NB4 (cell line): ENCODE measurements around the gene ZNF488.

ENCODE experiments used
- DNase-seq: peaks from one replicate; pipeline ENCODE4 v3.0.0; 2010; ENCODE audit warnings: low read depth
- H3K4me3 ChIP-seq: one replicate; pipeline ENCODE4 v1.5.1; 2011; ENCODE audit warnings: mild to moderate bottlenecking, low read depth, low read length, moderate library complexity
- MYC ChIP-seq: IDR thresholded peaks from 2 replicates; pipeline ENCODE4 v1.6.1; 2011; ENCODE audit warnings: low read depth, low read length
- POLR2A ChIP-seq: IDR thresholded peaks from 2 replicates; pipeline ENCODE4 v1.6.1; 2011; ENCODE audit warnings: mild to moderate bottlenecking; ENCODE audit not compliant: insufficient read length; ENCODE audit errors: extremely low read depth
- TF ChIP-seq, protein P1 (sequence below): IDR thresholded peaks from 2 replicates; pipeline ENCODE4 v1.6.1; 2011; ENCODE audit warnings: low read depth, low read length
- TF ChIP-seq, protein P2 (sequence below): IDR thresholded peaks from one replicate; pipeline ENCODE4 v1.5.1; 2012; ENCODE audit warnings: low read depth, low read length

The ZNF488 gene

DNA sequence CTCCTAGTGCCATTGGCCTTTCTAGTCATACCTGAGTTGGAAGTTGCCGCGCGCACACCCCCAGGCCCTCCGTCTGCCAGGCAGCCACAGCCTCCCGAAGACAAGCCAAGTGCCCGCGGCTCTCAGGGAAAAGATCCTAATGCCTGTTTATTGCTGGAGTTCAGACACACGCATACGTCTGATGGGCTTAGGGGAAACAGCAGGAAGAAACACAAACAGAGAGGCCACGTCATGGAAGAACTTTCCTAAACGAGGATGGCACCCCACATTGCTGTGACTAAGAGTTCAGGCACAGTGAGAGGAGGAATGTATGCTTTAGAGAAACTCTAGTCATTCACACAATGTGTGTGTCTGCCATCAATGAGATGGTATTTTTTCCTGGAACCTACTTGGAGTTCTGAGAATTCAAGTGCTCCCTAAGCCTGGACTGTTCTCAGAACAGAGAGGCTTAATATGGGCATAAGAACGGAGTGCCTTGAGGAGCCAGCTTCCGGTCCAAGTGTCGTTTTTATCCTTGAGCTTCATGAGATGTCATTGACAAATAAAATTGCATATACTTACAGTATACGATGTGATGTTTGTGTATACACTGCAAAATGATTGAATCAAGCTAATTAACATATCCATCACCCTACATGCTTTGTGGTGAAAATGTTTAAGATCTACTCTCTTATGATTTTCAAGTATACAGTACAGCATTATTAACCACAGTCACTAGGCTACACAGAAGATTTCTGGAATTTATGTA lies 47.5 kb downstream of the ZNF488 start:
- no peak for DNase-seq
- TF ChIP-seq, protein P1, sequence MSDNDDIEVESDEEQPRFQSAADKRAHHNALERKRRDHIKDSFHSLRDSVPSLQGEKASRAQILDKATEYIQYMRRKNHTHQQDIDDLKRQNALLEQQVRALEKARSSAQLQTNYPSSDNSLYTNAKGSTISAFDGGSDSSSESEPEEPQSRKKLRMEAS, result no peak
- no peak for TF ChIP-seq MYC
- no peak for TF ChIP-seq POLR2A
- TF ChIP-seq, protein P2, sequence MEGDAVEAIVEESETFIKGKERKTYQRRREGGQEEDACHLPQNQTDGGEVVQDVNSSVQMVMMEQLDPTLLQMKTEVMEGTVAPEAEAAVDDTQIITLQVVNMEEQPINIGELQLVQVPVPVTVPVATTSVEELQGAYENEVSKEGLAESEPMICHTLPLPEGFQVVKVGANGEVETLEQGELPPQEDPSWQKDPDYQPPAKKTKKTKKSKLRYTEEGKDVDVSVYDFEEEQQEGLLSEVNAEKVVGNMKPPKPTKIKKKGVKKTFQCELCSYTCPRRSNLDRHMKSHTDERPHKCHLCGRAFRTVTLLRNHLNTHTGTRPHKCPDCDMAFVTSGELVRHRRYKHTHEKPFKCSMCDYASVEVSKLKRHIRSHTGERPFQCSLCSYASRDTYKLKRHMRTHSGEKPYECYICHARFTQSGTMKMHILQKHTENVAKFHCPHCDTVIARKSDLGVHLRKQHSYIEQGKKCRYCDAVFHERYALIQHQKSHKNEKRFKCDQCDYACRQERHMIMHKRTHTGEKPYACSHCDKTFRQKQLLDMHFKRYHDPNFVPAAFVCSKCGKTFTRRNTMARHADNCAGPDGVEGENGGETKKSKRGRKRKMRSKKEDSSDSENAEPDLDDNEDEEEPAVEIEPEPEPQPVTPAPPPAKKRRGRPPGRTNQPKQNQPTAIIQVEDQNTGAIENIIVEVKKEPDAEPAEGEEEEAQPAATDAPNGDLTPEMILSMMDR, result no peak
- H3K4me3 ChIP-seq, result no peak overlapping the region

DNA sequence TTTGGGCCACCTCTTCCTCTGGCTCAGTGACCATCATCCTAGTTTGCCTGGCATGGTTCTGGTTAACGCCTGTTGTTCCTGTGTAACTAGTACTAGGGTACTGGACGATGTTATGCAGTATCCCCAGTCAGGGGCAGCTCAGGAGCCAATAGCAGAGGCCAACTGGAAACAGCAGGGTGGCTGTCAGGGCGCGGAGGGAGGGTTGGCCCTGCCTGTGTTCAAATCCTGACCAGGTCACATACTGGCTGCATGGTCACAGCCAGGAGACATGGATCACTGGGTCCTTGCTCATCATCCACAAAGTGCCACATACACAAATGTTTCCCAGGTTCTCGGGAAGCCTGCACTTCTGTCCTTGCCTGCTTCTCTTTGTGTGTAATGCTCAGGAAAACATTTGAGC lies 48.2 kb downstream of the ZNF488 start:
- H3K4me3 ChIP-seq, result no peak overlapping the region
- TF ChIP-seq POLR2A (no peak), MYC (no peak)
- TF ChIP-seq, protein P2, result no peak
- TF ChIP-seq, protein P1, result no peak
- DNase-seq, result no peak

DNA sequence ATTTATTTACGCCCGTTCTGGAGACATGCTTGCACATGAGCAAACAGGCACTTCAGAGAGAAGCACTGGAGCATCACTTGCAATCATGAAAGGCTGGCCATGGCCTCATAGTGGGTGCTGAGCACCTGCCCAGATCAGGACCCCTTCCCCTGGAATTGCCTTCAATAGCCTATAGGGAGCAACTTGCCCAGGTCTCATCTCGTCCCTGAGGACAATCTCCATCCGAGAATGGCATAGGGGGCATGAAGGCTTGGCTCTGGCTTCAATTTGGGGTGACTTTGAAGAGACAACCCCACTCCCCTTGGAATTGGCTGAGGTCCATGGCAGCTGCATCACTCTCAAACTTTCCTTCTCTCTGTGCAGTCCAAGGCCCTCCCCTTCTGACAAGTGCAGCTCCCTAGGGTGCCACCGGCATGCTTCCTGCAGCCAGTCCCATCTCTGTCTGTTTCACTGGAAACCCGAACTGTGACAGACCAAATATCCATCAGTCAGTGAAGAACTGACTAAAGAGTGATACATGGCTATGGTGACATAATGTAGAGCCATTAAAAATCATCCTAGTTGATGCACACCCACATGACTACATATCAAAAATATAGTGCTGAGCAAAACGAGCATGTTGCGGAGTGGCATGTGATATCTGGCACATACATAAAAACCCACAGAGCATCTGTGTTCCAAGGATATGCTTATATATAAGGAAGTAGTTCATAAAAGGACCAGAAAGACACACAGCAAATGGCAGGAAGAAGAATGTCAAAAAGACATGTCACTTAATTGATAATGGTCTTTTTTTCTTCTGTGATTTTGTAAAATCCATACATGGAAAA lies 49.4 kb downstream of the ZNF488 start:
- no peak for DNase-seq
- no peak overlapping the region for H3K4me3 ChIP-seq
- TF ChIP-seq, protein P2, result no peak
- TF ChIP-seq POLR2A, result no peak
- TF ChIP-seq, protein P1, result no peak
- no peak for TF ChIP-seq MYC

DNA sequence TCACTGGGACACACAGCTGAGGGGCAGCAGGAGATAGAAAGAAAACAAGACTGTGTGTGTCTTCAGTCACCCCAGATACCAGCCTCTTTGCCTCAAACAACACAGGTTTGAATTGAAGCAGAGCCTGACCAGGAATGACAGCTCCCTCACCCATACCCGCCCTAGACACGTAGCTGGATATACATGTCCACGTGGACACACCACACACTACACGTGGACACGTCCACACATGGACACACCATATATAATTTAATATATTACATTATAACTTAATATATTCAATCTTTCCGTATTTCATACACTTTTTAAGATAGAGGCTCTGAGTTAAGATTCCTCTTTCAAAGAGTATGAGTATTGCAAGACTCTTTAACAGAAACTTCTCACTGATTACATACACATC lies 50.6 kb downstream of the ZNF488 start:
- DNase-seq, result no peak
- no peak overlapping the region for H3K4me3 ChIP-seq
- TF ChIP-seq MYC, result no peak

DNA sequence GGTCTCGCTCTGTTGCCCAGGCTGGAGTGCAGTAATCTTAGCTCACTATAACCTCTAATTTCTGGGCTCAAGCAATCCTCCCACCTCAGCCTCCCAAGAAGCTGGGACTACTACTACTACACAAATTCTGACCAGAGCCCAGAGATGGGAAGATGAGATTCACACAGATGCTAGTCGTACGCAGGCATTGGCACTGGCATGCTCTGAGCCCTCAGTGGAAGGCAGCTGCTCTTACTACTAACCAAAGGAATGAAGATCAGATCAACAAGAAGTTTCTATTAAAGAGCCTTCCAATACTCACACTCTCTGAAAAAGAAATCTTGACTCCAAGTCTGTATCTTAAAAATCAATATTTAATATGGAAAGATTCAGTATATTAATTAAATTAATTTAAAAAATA lies 51.1 kb downstream of the ZNF488 start:
- TF ChIP-seq, protein P2, result no peak
- TF ChIP-seq, protein P1, result no peak
- TF ChIP-seq MYC, result no peak
- TF ChIP-seq POLR2A, result no peak
- H3K4me3 ChIP-seq, result no peak overlapping the region
- DNase-seq, result no peak

DNA sequence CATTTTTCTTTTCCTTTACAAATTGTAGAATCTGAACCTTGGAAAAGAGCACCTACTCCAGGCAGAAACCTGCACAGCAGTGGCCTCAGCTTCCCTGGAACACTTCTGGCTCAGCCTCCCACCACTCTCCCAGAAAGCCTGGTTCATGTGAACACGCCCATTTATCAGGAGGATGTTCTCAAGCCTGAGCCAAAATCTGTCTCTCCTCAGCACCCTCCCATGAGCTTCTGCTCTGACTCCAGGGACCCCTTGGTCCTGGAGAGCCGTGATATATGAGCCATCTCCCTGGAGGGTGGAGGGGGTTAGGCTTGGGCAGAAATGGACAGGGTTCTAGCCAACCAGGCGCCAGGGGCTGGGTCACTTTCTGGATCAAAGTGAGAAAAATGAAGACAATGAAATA lies 51.7 kb downstream of the ZNF488 start:
- no peak for DNase-seq
- H3K4me3 ChIP-seq, result no peak overlapping the region
- TF ChIP-seq POLR2A (no peak), MYC (no peak)
- TF ChIP-seq, protein P2, result no peak
- TF ChIP-seq, protein P1, result no peak
